GM12865 (cell line): ENCODE data around the gene MAN2A2.
"Not testable (repeated sequence)": the region's sequence is repeated elsewhere in the genome, so short reads cannot be mapped to it uniquely, and the experiment has no call there.

ENCODE experiments used
- DNase-seq: peaks from one replicate; pipeline ENCODE4 v3.0.0; 2010; ENCODE audit warnings: low read depth
- H3K4me3 ChIP-seq: 2 replicates; pipeline ENCODE4 v1.5.1; 2011; ENCODE audit warnings: mild to moderate bottlenecking, low read depth, low read length, control low read depth
- CTCF ChIP-seq: IDR thresholded peaks from 2 replicates; pipeline ENCODE4 v1.5.1; 2011; ENCODE audit warnings: low read length, control low read depth, low read depth, inconsistent platforms; ENCODE audit not compliant: insufficient read depth; ENCODE audit errors: missing control alignments

The MAN2A2 gene

GRCh38 chr15:90871139-90871715, 31.9 kb upstream of the MAN2A2 start:
- peak overlapping the region; percentile 80 for H3K4me3 ChIP-seq
- TF ChIP-seq CTCF = no peak
- peak; percentile 36 for DNase-seq

- DNase-seq = no peak
- no peak for TF ChIP-seq CTCF
- peak overlapping the region; percentile 80 for H3K4me3 ChIP-seq
Measured at GRCh38 chr15:90871716-90872485, 31.2 kb upstream of the MAN2A2 start.

GRCh38 chr15:90872486-90873184, 30.5 kb upstream of the MAN2A2 start:
- peak; percentile 52 for DNase-seq
- no peak for TF ChIP-seq CTCF
- peak overlapping the region; percentile 80 for H3K4me3 ChIP-seq

- no peak for TF ChIP-seq CTCF
- DNase-seq = no peak
- H3K4me3 ChIP-seq = no peak overlapping the region
Measured at GRCh38 chr15:90873488-90873997, 29.6 kb upstream of the MAN2A2 start.

GRCh38 chr15:90873998-90874605, 29.0 kb upstream of the MAN2A2 start:
- TF ChIP-seq CTCF = no peak
- DNase-seq = no peak
- no peak overlapping the region for H3K4me3 ChIP-seq

GRCh38 chr15:90874986-90875385, 28.1 kb upstream of the MAN2A2 start:
- not testable (repeated sequence) for DNase-seq, H3K4me3 ChIP-seq

GRCh38 chr15:90875549-90875981, 27.5 kb upstream of the MAN2A2 start:
- no peak for DNase-seq
- TF ChIP-seq CTCF = no peak

More at GRCh38 chr15:90875549-90875981, 27.5 kb upstream of the MAN2A2 start:
- H3K4me3 ChIP-seq = no peak overlapping the region
